Thyroid gland (tissue), 4 donors: ENCODE results near the gene NR2F6.

ENCODE experiments used
- POLR2A ChIP-seq, 2 donors: fragments of 450-650 bp; IDR thresholded peaks; one replicate each; pipeline ENCODE4 v1.6.1; 2017; ENCODE audit warnings: antibody characterized with exemption in 2 of 2, mild to moderate bottlenecking in 2 of 2, moderate library complexity in 1 of 2
- TF ChIP-seq, protein P1 (sequence below), 6 experiments: fragments of 200-600 bp in 3 of 6; fragments of 450-650 bp in 3 of 6; sonication (generic) in 3 of 6; IDR thresholded peaks; one replicate each; pipeline ENCODE4 v1.5.1; 2016 to 2019; ENCODE audit warnings: antibody characterized with exemption in 6 of 6, mild to moderate bottlenecking in 2 of 6, inconsistent platforms in 1 of 6, moderate library complexity in 1 of 6

DNA sequence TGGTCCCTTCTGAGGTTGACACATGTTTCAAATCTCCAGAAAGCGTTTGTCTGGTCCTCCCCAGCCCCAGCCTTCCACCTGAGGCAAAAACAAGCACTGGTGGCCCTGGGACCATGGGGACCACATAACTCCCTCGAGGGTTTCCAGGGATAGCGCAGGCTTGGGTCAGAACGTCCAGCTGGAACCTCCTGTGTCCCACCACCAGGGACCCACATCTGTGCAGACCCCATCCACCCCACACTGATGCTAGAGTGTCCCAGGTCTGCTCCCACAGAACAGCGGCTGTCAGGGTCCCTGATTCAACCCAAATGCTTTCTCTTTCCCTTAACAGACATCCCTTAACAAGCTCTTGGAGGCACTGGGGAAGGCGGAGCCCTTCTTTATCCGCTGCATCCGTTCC is 60.1 kb downstream of the NR2F6 start:
- TF ChIP-seq, protein P1, sequence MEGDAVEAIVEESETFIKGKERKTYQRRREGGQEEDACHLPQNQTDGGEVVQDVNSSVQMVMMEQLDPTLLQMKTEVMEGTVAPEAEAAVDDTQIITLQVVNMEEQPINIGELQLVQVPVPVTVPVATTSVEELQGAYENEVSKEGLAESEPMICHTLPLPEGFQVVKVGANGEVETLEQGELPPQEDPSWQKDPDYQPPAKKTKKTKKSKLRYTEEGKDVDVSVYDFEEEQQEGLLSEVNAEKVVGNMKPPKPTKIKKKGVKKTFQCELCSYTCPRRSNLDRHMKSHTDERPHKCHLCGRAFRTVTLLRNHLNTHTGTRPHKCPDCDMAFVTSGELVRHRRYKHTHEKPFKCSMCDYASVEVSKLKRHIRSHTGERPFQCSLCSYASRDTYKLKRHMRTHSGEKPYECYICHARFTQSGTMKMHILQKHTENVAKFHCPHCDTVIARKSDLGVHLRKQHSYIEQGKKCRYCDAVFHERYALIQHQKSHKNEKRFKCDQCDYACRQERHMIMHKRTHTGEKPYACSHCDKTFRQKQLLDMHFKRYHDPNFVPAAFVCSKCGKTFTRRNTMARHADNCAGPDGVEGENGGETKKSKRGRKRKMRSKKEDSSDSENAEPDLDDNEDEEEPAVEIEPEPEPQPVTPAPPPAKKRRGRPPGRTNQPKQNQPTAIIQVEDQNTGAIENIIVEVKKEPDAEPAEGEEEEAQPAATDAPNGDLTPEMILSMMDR (IDR thresholded peaks at IDR 0.05) = no peak
- no peak for TF ChIP-seq POLR2A (IDR thresholded peaks at IDR 0.05)
